SJCRH30 (cell line): ENCODE data around the gene ATG4C. TPM values are rescaled to one million over a fixed set of nuclear protein-coding genes. Genes with fewer than 3 reads are reported as not detected.
A peak's percentile ranks its signal among the peaks of the same experiment; 100 is the strongest.

ENCODE experiments used
- DNase-seq, 2 experiments: peaks; one replicate each; pipeline ENCODE4 v3.0.0-alpha.2; 2015 to 2020
- H3K27ac ChIP-seq: fragments of 250-450 bp; sonication (Bioruptor Pico); 2 replicates; pipeline ENCODE4 v1.5.1; 2020; ENCODE audit warnings: mild to moderate bottlenecking, moderate library complexity
- H3K27me3 ChIP-seq: fragments of 250-450 bp; sonication (Bioruptor Pico); 2 replicates; pipeline ENCODE4 v1.5.1; 2020; ENCODE audit warnings: mild to moderate bottlenecking, moderate library complexity
- H3K36me3 ChIP-seq: fragments of 250-450 bp; sonication (Bioruptor Pico); 2 replicates; pipeline ENCODE4 v1.5.1; 2020; ENCODE audit warnings: mild to moderate bottlenecking, moderate library complexity
- H3K4me1 ChIP-seq: fragments of 250-450 bp; sonication (Bioruptor Pico); 2 replicates; pipeline ENCODE4 v1.5.1; 2020; ENCODE audit warnings: mild to moderate bottlenecking, moderate library complexity
- H3K4me3 ChIP-seq: fragments of 250-450 bp; sonication (Bioruptor Pico); 2 replicates; pipeline ENCODE4 v1.5.1; 2020; ENCODE audit warnings: mild to moderate bottlenecking, moderate library complexity
- H3K9me3 ChIP-seq: fragments of 250-450 bp; sonication (Bioruptor Pico); replicated peaks from 2 replicates; pipeline ENCODE4 v1.5.1; 2020; ENCODE audit warnings: mild to moderate bottlenecking, moderate library complexity
- total RNA-seq: library from RNA; depleted of rRNA; stranded (reverse); fragments of >200 nt; shearing (Covaris generic); gene quantifications from 2 replicates; pipeline ENCODE4 v1.2.3, GENCODE V29; 2014

ATG4C gene
- total RNA-seq, 1 experiment from 2014 or later: 31.7 TPM

DNA sequence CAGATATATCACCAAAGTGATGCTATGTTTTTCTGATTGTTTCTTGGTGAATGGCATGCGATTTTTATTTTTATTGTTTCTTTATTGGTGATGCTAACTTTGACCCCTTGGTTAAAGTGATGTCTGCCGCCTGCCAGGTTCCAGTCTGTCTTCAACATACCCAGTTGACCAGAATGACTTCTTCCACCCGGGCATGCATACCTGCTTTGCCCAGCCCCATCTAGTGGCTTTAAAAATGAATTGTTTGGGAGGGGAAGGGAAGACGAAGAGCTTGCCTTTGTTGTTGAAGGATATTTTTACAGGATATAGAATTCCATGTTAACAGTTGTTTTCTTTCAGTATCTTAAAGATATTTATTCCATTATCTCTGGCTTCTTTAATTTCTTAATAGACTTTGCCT is 65.1 kb downstream of the ATG4C start:
- Histone ChIP-seq H3K27me3 (no peaks in the 10 kb centered on the region), H3K9me3 (no peaks in the 10 kb centered on the region), H3K27ac (no peak overlapping the region), H3K36me3 (no peaks in the 10 kb centered on the region; the same call in 1 of the 2 replicates), H3K4me1 (no peaks in the 10 kb centered on the region), H3K4me3 (no peak overlapping the region)
- DNase-seq: no peak

- DNase-seq: no peak
- H3K36me3 ChIP-seq: no peaks in the 10 kb centered on the region
- H3K27me3 ChIP-seq: no peaks in the 10 kb centered on the region
- no peaks in the 10 kb centered on the region for H3K9me3 ChIP-seq
- no peak overlapping the region for H3K4me3 ChIP-seq
- no peak overlapping the region for H3K27ac ChIP-seq
- no peaks in the 10 kb centered on the region for H3K4me1 ChIP-seq
These were observed 68.3 kb downstream of the ATG4C start for GRCh38 chr1:62852253-62852652.

- DNase-seq: no peak
- Histone ChIP-seq H3K9me3 (no peaks in the 10 kb centered on the region), H3K4me3 (no peak overlapping the region), H3K4me1 (peaks cover 3% of the 10 kb centered on the region; the same call in 1 of the 2 replicates), H3K27ac (no peak overlapping the region), H3K36me3 (no peaks in the 10 kb centered on the region), H3K27me3 (no peaks in the 10 kb centered on the region)
These were observed 73.0 kb downstream of the ATG4C start for GRCh38 chr1:62856960-62857359.

DNA sequence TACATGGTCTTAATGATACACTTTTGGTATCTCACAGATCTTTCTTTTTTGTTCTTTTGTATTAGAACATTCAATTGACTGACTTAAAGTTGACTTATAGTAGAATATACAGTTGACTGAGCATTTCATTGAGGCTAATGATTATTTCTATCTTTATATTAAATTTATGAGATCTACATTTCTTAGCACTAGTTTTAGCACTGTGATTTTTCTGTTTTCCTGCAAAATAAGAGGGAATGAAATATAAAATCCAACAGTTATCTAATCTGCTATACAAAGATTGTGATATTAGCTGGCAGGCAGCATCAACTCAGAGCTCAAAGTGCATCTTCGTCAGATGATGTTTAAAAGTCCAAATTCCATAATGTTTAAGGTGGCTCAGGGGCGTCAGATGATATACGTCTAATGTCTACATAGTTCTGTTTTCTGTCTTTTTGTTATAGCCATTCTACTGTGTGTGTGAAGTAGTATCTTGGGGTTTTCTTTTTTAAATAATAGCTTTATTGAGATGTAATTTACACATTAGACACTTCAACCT is 85.4 kb downstream of the ATG4C start:
- Histone ChIP-seq H3K27me3 (no peaks in the 10 kb centered on the region), H3K4me1 (no peaks in the 10 kb centered on the region), H3K4me3 (no peak overlapping the region), H3K36me3 (no peaks in the 10 kb centered on the region; the same call in 1 of the 2 replicates), H3K27ac (no peak overlapping the region), H3K9me3 (no peaks in the 10 kb centered on the region; the same call in 1 of the 2 replicates)
- no peak for DNase-seq

- H3K27ac ChIP-seq: no peak overlapping the region
- DNase-seq: no peak
These were observed 86.2 kb downstream of the ATG4C start for GRCh38 chr1:62870148-62870547.

DNA sequence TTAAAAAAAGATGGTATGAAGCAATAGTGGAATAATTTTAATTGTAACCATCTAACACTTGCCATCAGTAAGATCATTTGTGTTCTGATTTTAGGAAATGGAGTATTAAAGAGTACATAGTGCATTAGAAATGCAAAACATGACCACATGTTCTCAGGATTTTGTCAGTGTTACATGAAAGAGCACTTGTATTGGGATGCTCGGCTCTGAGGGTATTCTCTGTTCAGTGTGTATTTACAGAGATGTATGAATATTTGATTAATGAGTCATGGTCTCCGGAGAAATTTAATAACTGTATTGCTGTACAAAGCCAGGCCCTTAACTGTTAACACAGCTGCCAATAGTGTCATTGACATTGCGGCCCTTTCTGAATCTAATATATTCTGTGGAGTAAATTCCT is 91.7 kb downstream of the ATG4C start:
- H3K4me3 ChIP-seq: no peak overlapping the region
- H3K9me3 ChIP-seq: no peaks in the 10 kb centered on the region
- DNase-seq: peak in 1 of 2 experiments; percentile 8
- H3K27ac ChIP-seq: no peak overlapping the region
- H3K27me3 ChIP-seq: no peaks in the 10 kb centered on the region
- H3K36me3 ChIP-seq: no peaks in the 10 kb centered on the region
- H3K4me1 ChIP-seq: no peaks in the 10 kb centered on the region

More at GRCh38 chr1:62870148-62870547, 86.2 kb downstream of the ATG4C start:
- Histone ChIP-seq H3K36me3 (no peaks in the 10 kb centered on the region), H3K9me3 (no peaks in the 10 kb centered on the region), H3K27me3 (no peaks in the 10 kb centered on the region), H3K4me3 (no peak overlapping the region), H3K4me1 (no peaks in the 10 kb centered on the region)

GRCh38 chr1:62876535-62876934 is 92.6 kb downstream of the ATG4C start:
- Histone ChIP-seq H3K27ac (no peak overlapping the region), H3K27me3 (no peaks in the 10 kb centered on the region), H3K36me3 (no peaks in the 10 kb centered on the region), H3K4me3 (no peak overlapping the region), H3K4me1 (no peaks in the 10 kb centered on the region), H3K9me3 (no peaks in the 10 kb centered on the region)
- no peak for DNase-seq

DNA sequence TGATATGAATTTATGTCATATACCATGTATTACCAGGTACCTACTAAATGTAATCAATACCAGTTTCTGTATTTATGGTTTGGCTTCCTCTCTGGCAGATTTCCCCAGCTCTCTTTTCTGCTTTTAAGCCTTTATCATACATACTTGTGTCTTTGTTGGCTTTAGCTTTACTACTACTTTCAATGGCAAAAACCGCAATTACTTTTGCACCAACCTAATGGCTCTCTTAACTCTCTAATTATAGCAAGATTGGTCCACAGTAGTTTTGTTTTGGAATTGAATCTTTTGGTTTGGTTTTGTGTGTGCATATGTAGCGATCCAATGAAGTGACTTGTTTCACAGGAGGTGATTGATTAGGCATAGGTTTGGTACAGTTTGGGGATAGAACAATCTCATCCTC is 93.6 kb downstream of the ATG4C start:
- H3K36me3 ChIP-seq: no peaks in the 10 kb centered on the region
- no peak overlapping the region for H3K4me3 ChIP-seq
- H3K27me3 ChIP-seq: no peaks in the 10 kb centered on the region
- H3K27ac ChIP-seq: no peak overlapping the region
- no peaks in the 10 kb centered on the region for H3K9me3 ChIP-seq
- no peaks in the 10 kb centered on the region; the same call in 1 of the 2 replicates for H3K4me1 ChIP-seq
- no peak for DNase-seq

DNA sequence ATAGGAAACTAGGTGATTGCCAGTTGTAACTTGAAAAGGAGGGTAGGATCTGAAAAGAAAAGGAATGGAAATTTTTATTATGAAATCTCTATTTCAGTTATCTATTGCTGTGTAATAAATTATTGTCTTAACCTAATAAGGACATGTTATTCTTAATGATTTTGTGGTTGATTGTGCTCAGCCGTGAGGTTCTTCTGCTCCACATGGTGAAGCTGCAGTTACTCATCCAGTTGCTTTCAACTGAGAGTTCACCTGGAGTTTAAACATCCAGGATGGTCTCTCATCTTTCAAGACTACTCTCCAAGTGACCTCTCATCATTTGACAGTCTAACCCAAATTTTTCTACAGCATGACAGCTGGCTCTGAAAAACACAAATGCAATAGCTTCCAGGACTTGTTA is 96.0 kb downstream of the ATG4C start:
- no peaks in the 10 kb centered on the region for H3K36me3 ChIP-seq
- no peaks in the 10 kb centered on the region for H3K9me3 ChIP-seq
- H3K4me3 ChIP-seq: no peak overlapping the region
- no peaks in the 10 kb centered on the region for H3K27me3 ChIP-seq
- no peak for DNase-seq
- H3K4me1 ChIP-seq: no peaks in the 10 kb centered on the region; the same call in 1 of the 2 replicates
- no peak overlapping the region for H3K27ac ChIP-seq

DNA sequence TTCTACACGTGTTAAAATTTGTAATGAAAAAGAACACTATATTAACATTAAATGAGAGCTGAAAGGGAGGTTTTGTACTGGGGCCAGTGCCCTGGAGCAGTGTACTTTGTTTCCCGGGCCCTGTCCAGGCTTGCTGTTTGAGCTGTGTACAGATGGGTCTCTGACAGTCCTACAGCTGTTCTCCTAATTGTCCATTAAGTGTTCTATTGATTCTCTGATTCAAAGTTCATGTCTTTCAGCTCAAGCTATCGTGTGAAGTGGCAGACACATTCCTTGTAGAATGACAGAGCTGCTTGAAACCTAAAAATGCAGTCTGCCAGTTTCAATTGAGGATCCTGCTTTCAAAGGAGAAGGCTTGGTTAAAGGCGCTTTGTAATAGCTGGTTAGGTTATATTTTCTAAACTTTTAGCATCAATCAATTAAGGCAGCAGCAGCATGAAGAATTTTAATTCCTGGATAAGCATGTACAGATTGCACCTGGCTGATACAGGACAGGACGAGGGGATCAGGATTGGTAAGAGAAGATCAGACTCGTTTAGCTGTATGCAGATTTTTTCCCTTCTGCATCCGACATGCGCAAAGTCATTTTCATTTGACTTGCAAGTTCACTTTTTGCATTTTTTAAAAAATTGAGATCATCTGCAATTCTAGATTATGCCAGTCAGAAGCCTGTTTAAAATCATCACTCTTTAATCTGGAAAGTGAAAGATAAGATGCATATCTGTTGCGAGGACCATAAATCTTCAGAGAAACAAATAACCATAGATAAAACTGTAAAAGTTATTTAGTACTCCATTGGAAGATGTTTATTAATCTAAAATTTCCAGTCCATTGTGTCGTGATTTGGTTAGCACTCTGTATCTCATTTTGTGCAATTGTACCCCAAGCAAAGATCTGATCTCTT is 98.5 kb downstream of the ATG4C start:
- Histone ChIP-seq H3K4me1 (no peaks in the 10 kb centered on the region; the same call in 1 of the 2 replicates), H3K4me3 (no peak overlapping the region), H3K27me3 (no peaks in the 10 kb centered on the region), H3K27ac (peak overlapping the region; percentile 7; the same call in 1 of the 2 replicates), H3K9me3 (no peaks in the 10 kb centered on the region), H3K36me3 (no peaks in the 10 kb centered on the region)
- DNase-seq: peak; percentile 27 to 57

DNA sequence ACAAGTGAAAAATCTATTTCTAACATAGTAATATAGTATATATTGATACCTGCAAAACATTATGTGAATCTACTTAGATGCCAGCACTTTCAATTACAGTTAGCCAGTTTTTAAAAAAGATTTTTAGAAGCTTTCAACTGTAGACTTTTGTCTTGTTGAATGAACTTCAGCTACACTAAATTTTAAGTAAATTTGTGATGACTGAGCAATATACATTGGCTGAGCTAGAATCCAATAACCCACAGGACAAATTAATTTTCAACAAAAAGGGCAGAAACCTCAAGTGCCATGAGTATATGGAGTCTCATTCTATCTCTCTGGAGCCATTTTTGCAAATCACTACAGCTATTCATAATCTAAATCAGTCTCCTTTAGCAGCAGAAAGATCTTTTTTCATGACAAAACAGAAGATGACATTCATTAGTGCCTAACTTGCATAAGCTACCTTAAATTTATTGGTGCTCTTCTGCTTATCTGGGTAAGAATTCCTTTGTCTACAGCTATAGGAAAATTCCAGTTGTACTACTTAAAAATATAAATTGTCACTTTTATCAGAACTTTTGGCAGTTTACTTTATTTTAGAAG is 100.3 kb downstream of the ATG4C start:
- no peaks in the 10 kb centered on the region for H3K27me3 ChIP-seq
- no peak overlapping the region for H3K27ac ChIP-seq
- H3K4me1 ChIP-seq: no peaks in the 10 kb centered on the region; the same call in 1 of the 2 replicates
- H3K9me3 ChIP-seq: no peaks in the 10 kb centered on the region
- H3K4me3 ChIP-seq: no peak overlapping the region
- no peak for DNase-seq
- no peaks in the 10 kb centered on the region for H3K36me3 ChIP-seq

DNA sequence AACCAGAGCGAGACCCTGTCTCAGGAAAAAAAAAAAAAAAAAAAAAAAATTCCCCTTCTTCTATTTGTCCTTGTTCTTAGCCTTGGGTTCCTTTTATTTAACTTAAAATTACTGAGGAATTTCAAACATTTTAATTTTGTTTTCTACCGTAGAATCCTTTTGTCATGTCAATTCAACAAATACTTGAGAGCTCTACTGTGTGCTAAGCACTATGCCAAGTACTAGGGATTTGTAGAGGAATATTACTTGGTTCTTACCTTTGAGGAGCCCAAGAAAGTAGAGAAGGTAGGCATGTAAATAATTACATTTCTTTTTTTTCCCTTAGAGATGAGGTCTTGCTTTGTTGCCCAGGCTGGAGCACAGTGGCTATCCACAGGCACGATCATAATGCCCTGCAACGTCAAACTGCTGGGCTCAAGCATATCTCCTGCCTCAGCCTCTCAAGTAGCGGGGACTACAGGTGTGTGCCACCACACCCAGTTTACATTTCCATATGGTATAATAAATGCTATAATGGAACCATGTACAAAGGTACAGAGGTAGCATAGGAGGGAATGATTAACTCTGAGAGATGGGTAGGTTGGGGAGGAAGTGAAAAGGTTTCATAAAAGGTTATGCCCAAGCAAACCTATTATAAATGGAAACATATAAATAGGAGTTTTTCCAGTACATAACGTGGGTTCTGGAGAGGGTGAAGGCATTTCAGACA is 104.0 kb downstream of the ATG4C start:
- Histone ChIP-seq H3K9me3 (no peaks in the 10 kb centered on the region), H3K4me1 (no peaks in the 10 kb centered on the region), H3K4me3 (no peak overlapping the region), H3K36me3 (no peaks in the 10 kb centered on the region), H3K27me3 (no peaks in the 10 kb centered on the region), H3K27ac (no peak overlapping the region)
- DNase-seq: no peak

DNA sequence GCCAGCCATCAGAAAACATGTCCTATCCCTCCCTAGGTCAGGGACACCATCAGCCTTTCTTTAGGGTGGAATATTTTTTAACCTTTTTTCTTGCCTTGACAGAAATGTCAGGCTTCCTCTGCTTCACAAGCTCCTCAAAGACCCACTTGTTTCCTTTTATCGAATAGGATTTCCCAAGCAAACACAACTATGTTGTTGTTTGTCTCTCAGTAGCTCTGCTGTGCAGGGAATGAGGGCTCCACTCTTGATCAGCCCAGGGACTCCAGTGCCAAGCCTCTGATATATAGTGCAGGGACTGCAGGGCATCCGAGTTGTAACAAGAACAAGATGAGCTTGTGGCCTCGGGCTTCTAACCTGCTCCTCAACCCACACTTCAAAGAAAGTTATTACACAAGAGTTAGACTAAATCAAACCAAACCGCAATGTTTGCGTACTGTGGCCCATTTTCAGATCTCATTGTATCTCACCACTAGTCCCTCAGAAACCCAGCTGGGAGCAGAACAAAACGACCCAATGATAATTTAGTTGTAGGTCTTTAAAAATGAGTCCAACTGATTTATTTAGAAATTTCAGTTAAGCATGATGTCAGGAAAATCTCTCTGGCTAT is 108.1 kb downstream of the ATG4C start:
- no peak overlapping the region for H3K4me3 ChIP-seq
- H3K27ac ChIP-seq: no peak overlapping the region
- H3K4me1 ChIP-seq: no peaks in the 10 kb centered on the region
- no peaks in the 10 kb centered on the region for H3K27me3 ChIP-seq
- no peaks in the 10 kb centered on the region for H3K36me3 ChIP-seq
- DNase-seq: no peak
- H3K9me3 ChIP-seq: no peaks in the 10 kb centered on the region

DNA sequence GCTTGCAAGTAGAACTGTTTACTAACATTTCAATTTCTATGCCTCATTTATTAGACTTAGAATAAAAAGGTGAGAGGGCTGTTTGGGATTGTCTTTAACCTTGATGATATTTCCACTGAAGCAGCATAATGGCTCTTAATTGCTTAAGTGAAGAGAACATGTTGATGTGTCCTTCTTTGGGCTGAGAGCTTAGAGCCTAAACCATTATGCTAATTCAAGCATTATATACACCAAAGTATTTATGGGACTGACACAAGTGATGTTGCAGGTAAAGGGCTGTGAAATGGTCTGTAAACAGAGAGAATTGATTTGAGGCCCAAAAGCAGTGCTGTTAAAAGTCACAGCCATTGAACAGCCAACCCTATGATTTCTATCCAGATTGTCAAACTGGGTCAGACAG is 113.9 kb downstream of the ATG4C start:
- no peaks in the 10 kb centered on the region for H3K36me3 ChIP-seq
- no peak for DNase-seq
- H3K27me3 ChIP-seq: no peaks in the 10 kb centered on the region
- H3K4me1 ChIP-seq: no peaks in the 10 kb centered on the region
- no peaks in the 10 kb centered on the region for H3K9me3 ChIP-seq
- H3K4me3 ChIP-seq: no peak overlapping the region
- no peak overlapping the region for H3K27ac ChIP-seq
